OCI-M2 (cell line): Measurements from ENCODE around the gene ATMIN.

ENCODE experiments used
- DNase-seq: peaks from one replicate; lab custom pipeline; 2025; ENCODE audit not compliant: unreplicated experiment; lab: John Stamatoyannopoulos, UW

The ATMIN gene

DNA sequence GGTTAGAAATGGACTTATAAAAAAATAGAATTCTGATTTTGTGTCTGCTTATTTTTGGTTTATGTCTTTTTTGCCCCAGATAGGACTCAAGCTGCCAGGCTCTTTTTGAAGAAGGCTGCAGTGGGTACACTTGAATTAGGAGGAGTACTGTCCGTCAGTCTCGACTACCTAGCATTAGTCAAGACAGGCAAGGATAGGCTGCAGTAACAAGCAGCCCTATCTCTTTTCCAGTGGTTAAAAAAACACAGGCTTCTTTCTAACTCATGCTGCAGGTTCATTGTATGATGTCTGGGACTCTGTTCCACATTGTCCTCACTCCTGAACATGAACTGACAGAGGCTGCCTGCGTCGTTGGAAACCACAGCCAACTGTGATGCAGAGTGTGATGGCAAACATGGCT is 33.4 kb downstream of the ATMIN start:
- DNase-seq: no peak

- DNase-seq: no peak
These were observed 35.3 kb downstream of the ATMIN start for GRCh38 chr16:81070979-81071378.

DNA sequence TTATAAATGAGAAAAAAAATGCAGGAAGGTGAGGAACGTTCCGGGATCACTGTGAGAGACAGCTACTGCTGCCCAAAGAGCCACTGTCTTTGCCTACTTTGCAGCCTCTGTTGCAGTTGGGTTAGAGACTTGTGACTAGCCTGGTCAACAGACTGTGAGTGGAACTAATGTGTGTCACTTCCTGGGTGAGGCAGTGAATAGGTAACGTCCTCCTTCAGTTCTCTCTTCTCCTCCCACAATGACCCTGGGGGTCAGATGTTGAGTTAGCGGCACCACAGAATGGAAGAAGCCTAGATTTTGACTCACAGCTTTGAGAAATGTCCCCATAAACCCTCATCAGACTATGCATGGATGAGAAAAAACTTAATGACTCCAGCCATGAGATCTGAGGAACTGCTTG is 36.2 kb downstream of the ATMIN start:
- no peak for DNase-seq

DNA sequence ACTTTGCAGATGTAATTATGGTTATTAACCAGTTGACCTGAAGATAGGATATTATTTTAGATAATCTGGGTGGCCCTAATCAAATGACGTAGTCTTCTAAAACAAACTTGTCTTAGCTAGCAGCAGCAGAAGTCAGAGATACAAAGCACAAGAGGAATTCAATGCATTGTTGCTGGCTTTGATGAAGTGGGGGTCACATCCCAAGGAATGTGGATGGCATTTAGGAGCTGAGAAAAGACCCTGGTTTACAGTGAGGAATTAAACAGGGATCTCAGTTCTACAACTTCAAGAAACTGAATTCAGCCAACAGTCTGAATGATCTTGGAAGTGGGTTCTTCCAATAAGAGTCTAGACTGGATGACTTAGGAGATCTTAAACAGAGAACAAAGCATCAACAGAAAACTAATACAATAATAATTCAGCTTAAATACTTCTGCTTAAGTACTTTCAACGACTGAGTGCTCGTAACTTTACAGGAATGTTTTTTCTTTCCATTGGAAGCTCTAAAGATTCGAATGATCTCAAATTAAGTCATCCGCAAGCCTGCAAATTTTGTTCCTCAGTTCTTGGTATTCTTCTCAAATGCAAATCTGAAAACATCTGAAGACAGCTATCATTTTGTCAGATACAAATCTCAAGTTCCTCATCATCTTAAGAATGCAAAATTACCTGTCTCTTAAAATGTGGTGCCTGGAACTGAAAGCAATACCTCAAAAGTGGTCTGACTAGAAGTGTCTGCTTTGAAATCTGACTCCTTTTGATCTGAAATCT is 38.1 kb downstream of the ATMIN start:
- no peak for DNase-seq

DNA sequence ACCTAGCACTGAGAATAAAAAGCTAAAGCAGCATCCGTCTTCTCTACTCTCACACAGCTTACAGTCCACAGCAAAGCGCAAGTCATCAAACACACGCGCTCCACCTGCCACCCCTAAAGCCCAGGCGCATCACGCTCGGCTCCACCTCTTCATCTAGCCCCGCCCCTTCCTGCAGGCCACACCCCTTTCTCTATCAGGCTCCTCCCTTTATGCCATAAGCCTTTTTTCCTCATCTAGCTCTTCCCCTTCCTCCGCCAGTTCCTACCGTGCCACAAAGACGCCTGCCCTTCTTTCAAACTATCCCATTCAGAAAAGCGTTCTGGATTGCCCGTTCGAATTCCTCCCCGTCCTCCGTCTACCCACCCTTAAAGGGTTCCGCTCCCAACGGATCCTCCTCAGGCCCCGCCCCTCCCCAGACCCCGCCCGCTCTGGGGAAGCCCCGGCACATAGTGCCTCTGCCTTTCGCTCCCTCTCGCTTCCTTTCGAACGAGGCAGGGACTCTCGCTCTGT is 41.0 kb downstream of the ATMIN start:
- DNase-seq: peak; percentile 91

- DNase-seq: peak; percentile 84
These were observed 41.7 kb downstream of the ATMIN start, which contains the start of gene C16orf46 for GRCh38 chr16:81077076-81077940. TSS of gene C16orf46 (minus strand) at chr16:81077238. CDS start at chr16:81063955, 13,283 bp downstream.

DNA sequence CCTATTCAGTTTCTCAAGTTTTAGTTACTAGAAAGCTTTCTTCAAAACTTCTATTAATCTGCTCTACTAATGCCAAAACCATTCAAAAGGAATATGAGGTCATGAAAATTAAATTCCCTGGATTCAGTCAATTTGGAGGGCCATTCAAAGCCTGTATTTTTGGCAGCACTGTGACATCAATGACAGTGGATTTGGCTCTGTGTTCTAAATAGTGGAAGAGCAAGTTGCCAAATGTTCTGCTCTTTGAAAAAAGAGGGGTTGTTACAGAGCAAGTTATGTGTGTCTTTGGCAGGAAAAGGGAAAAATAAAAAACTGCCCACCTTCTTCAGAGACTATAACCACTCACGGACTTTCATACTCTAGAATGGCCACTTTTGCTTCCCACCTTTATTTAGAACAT is 44.6 kb downstream of the ATMIN start:
- DNase-seq: no peak

DNA sequence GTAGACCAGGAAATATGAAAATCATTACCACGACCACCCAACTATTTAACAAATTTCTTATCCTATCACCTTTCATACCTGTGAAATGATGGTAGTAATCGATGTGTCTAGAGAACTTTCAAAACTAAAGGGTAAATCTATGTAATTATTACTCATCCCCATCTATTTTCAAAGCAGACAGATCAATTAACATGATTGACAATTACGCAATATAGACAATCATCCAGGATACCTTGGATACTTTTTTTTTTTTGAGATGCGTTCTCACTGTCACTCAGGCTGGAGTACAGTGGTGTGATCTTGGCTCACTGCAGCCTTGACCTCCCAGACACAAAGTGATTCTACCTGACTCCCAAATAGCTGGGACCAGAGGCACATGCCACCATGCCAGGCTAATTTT is 45.4 kb downstream of the ATMIN start:
- no peak for DNase-seq

DNA sequence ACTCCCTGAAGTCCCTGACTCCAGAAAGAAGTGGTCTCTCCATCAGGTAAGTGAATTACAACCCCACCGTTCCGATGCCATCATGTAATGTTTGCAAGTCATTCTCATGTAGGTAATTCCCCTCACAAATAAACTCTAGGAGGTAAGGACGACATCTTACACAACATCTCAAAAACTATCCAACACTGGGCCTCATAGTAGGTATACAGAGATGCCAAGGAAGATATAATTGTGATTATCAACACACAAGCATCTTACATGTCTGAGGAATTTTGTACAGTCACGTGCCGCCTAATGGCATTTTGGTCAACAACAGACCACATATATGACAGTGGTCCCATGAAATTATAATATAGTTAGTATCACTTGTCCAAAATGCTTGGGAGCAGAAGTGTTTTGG is 53.2 kb downstream of the ATMIN start:
- DNase-seq: no peak

DNA sequence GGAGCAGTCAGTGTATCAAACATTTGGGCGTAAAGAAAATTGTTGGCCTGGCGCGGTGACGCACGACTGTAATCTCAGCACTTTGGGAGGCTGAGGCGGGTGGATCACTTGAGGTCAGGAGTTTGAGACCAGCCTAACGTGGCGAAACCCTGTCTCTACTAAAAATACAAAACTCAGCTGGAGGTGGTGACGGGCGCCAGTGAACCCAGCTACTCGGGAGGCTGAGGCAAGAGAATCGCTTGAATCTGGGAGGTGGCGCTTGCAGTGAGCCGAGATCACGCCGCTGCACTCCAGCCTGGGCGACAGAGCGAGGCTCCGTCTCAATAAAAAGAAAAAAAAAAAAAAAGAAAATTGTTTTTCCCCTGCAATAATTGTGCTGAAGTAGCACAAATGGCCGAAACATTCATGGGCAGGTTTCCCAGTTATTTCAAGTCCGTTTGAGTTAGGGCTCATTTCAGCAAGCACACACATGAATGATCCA is 59.2 kb downstream of the ATMIN start:
- no peak for DNase-seq

GRCh38 chr16:81095653-81095952 is 60.0 kb downstream of the ATMIN start:
- DNase-seq: no peak

- DNase-seq: peak; percentile 60
These were observed 60.5 kb downstream of the ATMIN start, which contains the start of gene GCSH for GRCh38 chr16:81095953-81096714. TSS of gene GCSH (minus strand) at chr16:81096395. CDS start at chr16:81096278, 117 bp downstream.

- no peak for DNase-seq
These were observed 61.1 kb downstream of the ATMIN start for GRCh38 chr16:81096715-81097208.
